SJSA1 (cell line): ENCODE data around the gene DNAJB14. TPM values are rescaled to one million over a fixed set of nuclear protein-coding genes. Genes with fewer than 3 reads are reported as not detected.

Source experiments
- DNase-seq, 2 experiments: peaks; one replicate each; pipeline ENCODE4 v3.0.0-alpha.2; 2015 to 2020; ENCODE audit warnings: low spot score in 2 of 2, low read depth in 1 of 2
- H3K27ac ChIP-seq: fragments of 250-450 bp; sonication (Bioruptor Pico); 2 replicates; pipeline ENCODE4 v1.5.1; 2020; ENCODE audit warnings: mild to moderate bottlenecking, moderate library complexity
- H3K27me3 ChIP-seq: fragments of 250-450 bp; sonication (Bioruptor Pico); replicated peaks from 2 replicates; pipeline ENCODE4 v1.5.1; 2020; ENCODE audit warnings: mild to moderate bottlenecking, moderate library complexity
- H3K36me3 ChIP-seq: fragments of 250-450 bp; sonication (Bioruptor Pico); 2 replicates; pipeline ENCODE4 v1.5.1; 2020; ENCODE audit warnings: mild to moderate bottlenecking
- H3K4me1 ChIP-seq: fragments of 250-450 bp; sonication (Bioruptor Pico); replicated peaks from 2 replicates; pipeline ENCODE4 v1.6.1; 2021; ENCODE audit warnings: mild to moderate bottlenecking
- H3K4me3 ChIP-seq: fragments of 250-450 bp; sonication (Bioruptor Pico); 2 replicates; pipeline ENCODE4 v1.5.1; 2020; ENCODE audit warnings: mild to moderate bottlenecking
- H3K9me3 ChIP-seq: fragments of 250-450 bp; sonication (Bioruptor Pico); replicated peaks from 2 replicates; pipeline ENCODE4 v1.5.1; 2020; ENCODE audit warnings: mild to moderate bottlenecking
- total RNA-seq: library from RNA; depleted of rRNA; stranded (reverse); fragments of >200 nt; shearing (Covaris generic); gene quantifications from 2 replicates; pipeline ENCODE4 v1.2.3, GENCODE V29; 2014

DNAJB14 gene
- total RNA-seq, 1 experiment from 2014 or later: 38.9 TPM

DNA sequence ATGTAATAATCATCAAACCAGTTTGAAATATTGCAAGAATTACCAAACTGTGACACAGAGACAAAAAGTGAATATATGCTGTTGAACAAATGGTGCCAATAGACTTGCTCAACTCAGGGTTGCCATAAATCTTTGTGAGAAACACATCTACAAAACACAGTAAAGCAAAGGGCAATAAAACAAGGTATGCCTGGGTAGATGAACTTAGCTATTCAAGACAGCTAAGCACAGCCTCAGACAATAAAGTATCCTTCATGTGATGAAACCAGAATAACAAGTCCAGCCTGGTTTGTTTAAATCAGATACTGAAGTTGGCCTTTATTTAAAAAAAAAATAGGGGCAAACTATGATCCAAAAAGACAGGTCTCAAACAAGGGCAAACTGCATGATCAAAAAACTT, 71.3 kb downstream of the DNAJB14 start:
- Histone ChIP-seq H3K4me1 (no peaks in the 10 kb centered on the region), H3K27me3 (no peaks in the 10 kb centered on the region), H3K27ac (no peak overlapping the region), H3K9me3 (no peaks in the 10 kb centered on the region; the same call in 1 of the 2 replicates), H3K36me3 (peaks cover 29% of the 10 kb centered on the region), H3K4me3 (no peak overlapping the region)
- DNase-seq: no peak

- Histone ChIP-seq H3K27me3 (no peaks in the 10 kb centered on the region), H3K4me3 (no peak overlapping the region), H3K27ac (no peak overlapping the region), H3K9me3 (no peaks in the 10 kb centered on the region; the same call in 1 of the 2 replicates), H3K36me3 (0 out of 2 replicates have a peak, but pooled peaks cover 7% of the 10 kb centered on the region), H3K4me1 (no peaks in the 10 kb centered on the region)
- no peak for DNase-seq
These were observed 73.8 kb downstream of the DNAJB14 start for GRCh38 chr4:99872570-99872969.

GRCh38 chr4:99868126-99868596, 78.3 kb downstream of the DNAJB14 start:
- H3K27ac ChIP-seq: no peak overlapping the region
- no peak overlapping the region for H3K4me3 ChIP-seq

DNA sequence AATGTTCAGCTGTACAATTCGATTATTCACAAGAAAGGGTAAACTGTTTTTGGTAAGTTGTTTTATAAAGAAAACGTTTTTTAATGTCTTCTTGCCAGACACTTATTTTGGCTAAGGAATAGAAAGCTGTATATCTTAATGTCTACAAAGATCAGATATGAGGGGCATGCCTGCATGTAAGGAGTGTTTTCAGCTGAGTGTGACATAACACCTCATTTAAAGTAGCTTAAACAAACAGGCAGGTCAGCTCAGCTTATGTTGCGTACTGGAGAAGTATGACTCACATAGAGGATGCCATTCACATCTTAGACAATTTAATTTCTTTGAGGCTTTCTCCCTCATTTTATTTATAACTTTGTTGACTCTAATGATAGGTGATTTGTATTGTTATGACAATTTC, 82.6 kb downstream of the DNAJB14 start:
- Histone ChIP-seq H3K27me3 (peaks cover 3% of the 10 kb centered on the region; the same call in 1 of the 2 replicates), H3K27ac (no peak overlapping the region), H3K4me1 (no peaks in the 10 kb centered on the region), H3K4me3 (no peak overlapping the region), H3K9me3 (no peaks in the 10 kb centered on the region), H3K36me3 (no peaks in the 10 kb centered on the region)
- no peak for DNase-seq

More at GRCh38 chr4:99868126-99868596, 78.3 kb downstream of the DNAJB14 start:
- peak in 1 of 2 experiments; percentile 28 for DNase-seq
- Histone ChIP-seq H3K27me3 (no peaks in the 10 kb centered on the region; the same call in 1 of the 2 replicates), H3K36me3 (no peaks in the 10 kb centered on the region), H3K9me3 (no peaks in the 10 kb centered on the region; the same call in 1 of the 2 replicates), H3K4me1 (no peaks in the 10 kb centered on the region)

GRCh38 chr4:99861120-99861905, 85.1 kb downstream of the DNAJB14 start:
- H3K27me3 ChIP-seq: peaks cover 3% of the 10 kb centered on the region; the same call in 1 of the 2 replicates
- H3K9me3 ChIP-seq: no peaks in the 10 kb centered on the region
- H3K27ac ChIP-seq: no peak overlapping the region
- no peaks in the 10 kb centered on the region for H3K36me3 ChIP-seq
- H3K4me1 ChIP-seq: no peaks in the 10 kb centered on the region
- DNase-seq: no peak
- no peak overlapping the region for H3K4me3 ChIP-seq

DNA sequence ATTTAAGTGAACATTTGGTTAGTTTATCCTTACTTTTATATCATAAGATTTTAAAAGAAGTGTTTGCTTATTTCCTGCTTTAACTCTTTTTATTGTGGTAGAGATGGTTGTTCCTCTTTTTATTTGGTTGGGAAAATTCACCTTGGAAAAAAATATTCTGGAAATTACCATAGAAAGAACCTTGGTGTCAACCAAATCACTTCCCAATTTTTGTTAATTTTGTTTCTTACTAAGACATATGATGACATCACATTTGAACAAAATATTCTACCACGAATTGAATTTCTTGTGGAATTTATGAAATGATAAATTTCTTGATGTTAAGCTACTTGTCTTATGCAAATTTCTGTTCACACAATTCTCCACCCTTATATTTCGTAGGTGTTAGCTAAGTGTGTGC, 85.9 kb downstream of the DNAJB14 start:
- no peaks in the 10 kb centered on the region for H3K9me3 ChIP-seq
- no peaks in the 10 kb centered on the region for H3K36me3 ChIP-seq
- no peak for DNase-seq
- H3K27me3 ChIP-seq: peaks cover 3% of the 10 kb centered on the region; the same call in 1 of the 2 replicates
- H3K27ac ChIP-seq: no peak overlapping the region
- H3K4me1 ChIP-seq: no peaks in the 10 kb centered on the region
- no peak overlapping the region for H3K4me3 ChIP-seq

DNA sequence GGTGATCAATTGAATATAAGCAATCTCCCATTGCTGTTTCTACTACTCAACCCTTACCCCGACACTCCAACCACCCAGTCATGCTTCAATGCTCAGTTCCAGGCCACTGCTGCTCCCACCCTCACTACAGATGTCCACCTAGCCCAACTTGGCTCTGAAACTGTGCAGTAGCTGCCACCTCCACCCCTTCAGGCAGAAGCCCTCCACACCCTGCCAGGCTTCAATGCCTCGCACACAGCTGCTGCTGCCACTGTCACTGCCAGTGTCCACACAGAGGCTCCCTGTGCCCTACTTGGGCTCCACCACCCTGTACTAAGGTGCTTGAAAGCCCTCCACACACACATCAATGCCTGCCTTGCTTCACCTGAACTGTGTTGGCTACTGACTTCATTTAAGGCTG, 86.8 kb downstream of the DNAJB14 start:
- H3K4me1 ChIP-seq: no peaks in the 10 kb centered on the region
- no peak for DNase-seq
- no peak overlapping the region for H3K4me3 ChIP-seq
- no peaks in the 10 kb centered on the region for H3K9me3 ChIP-seq
- H3K36me3 ChIP-seq: no peaks in the 10 kb centered on the region
- H3K27me3 ChIP-seq: 0 out of 2 replicates have a peak, but pooled peaks cover 3% of the 10 kb centered on the region
- no peak overlapping the region for H3K27ac ChIP-seq

GRCh38 chr4:99857307-99857706, 89.1 kb downstream of the DNAJB14 start:
- Histone ChIP-seq H3K4me3 (no peak overlapping the region), H3K4me1 (no peaks in the 10 kb centered on the region), H3K27ac (no peak overlapping the region), H3K9me3 (no peaks in the 10 kb centered on the region), H3K36me3 (no peaks in the 10 kb centered on the region), H3K27me3 (0 out of 2 replicates have a peak, but pooled peaks cover 3% of the 10 kb centered on the region)
- DNase-seq: no peak

DNA sequence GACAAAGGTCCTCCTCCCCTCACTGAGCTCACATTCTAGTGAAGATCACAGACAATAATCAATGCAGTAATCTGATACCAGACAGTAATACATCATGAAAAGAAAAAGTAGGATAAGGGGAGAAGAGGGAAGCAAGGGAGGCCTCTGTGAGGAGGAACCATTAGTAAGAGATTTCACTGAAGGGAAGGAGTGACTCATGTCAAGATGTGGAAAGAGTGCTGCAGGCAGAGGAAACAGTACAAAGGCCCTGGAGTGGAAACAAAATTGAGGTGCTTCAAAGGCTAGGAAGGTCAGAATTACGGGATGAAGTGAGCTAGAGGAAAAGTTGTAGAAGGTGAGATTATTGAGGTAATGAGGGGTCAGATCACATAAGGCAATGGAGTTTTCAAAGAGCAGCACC, 90.3 kb downstream of the DNAJB14 start:
- H3K27ac ChIP-seq: no peak overlapping the region
- 0 out of 2 replicates have a peak, but pooled peaks cover 3% of the 10 kb centered on the region for H3K27me3 ChIP-seq
- H3K36me3 ChIP-seq: no peaks in the 10 kb centered on the region
- no peaks in the 10 kb centered on the region for H3K4me1 ChIP-seq
- H3K9me3 ChIP-seq: no peaks in the 10 kb centered on the region
- no peak for DNase-seq
- H3K4me3 ChIP-seq: no peak overlapping the region

GRCh38 chr4:99855678-99856077, 90.7 kb downstream of the DNAJB14 start:
- H3K4me3 ChIP-seq: no peak overlapping the region
- no peak overlapping the region for H3K27ac ChIP-seq
- no peak for DNase-seq
- H3K9me3 ChIP-seq: no peaks in the 10 kb centered on the region
- no peaks in the 10 kb centered on the region for H3K36me3 ChIP-seq
- H3K27me3 ChIP-seq: 0 out of 2 replicates have a peak, but pooled peaks cover 1% of the 10 kb centered on the region
- H3K4me1 ChIP-seq: no peaks in the 10 kb centered on the region

DNA sequence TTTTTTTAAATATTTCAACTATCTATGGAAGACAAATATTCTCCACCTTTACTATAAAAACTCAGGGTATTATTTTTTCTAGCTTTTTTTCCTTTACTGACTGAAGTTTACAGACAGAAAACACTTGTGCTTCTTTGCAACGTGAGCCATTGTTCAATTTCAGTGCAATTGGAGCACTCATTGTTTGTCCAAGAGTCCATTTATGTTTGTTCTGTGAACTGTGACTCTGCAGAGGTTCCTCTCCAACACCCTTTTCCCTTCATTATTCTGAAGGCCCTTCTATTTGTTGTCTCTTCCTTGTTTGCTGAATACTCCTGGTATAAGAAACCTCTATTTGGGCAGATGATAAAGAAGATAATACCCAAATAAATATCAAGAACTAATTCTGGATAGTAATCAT, 92.4 kb downstream of the DNAJB14 start:
- no peaks in the 10 kb centered on the region for H3K4me1 ChIP-seq
- no peak overlapping the region for H3K27ac ChIP-seq
- no peaks in the 10 kb centered on the region for H3K36me3 ChIP-seq
- H3K4me3 ChIP-seq: no peak overlapping the region
- H3K9me3 ChIP-seq: no peaks in the 10 kb centered on the region
- DNase-seq: no peak
- no peaks in the 10 kb centered on the region for H3K27me3 ChIP-seq

DNA sequence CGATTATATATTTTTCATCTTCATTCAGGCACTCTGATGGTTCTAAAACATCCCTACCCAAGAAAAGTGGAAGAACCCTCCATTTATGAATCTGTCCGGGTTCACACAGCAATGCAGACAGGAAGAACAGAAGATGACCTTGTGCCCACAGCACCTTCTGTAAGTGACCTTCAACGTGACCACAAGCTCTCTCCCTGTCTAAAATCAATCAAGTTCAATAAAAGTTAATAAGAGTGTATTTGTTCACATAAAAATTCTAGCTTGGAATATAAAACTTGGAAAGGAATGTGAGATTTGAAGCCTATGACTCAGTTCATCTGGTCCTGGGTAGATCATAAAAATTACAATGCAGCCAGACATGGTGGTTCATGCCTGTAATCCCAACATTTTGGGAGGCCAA, 93.2 kb downstream of the DNAJB14 start:
- H3K36me3 ChIP-seq: no peaks in the 10 kb centered on the region
- no peaks in the 10 kb centered on the region for H3K4me1 ChIP-seq
- no peak overlapping the region for H3K4me3 ChIP-seq
- H3K27ac ChIP-seq: no peak overlapping the region
- H3K27me3 ChIP-seq: no peaks in the 10 kb centered on the region
- DNase-seq: no peak
- no peaks in the 10 kb centered on the region for H3K9me3 ChIP-seq

GRCh38 chr4:99852199-99852749, 94.1 kb downstream of the DNAJB14 start:
- Histone ChIP-seq H3K27me3 (no peaks in the 10 kb centered on the region), H3K36me3 (no peaks in the 10 kb centered on the region), H3K4me3 (no peak overlapping the region), H3K4me1 (no peaks in the 10 kb centered on the region), H3K27ac (no peak overlapping the region), H3K9me3 (no peaks in the 10 kb centered on the region)
- DNase-seq: no peak

DNA sequence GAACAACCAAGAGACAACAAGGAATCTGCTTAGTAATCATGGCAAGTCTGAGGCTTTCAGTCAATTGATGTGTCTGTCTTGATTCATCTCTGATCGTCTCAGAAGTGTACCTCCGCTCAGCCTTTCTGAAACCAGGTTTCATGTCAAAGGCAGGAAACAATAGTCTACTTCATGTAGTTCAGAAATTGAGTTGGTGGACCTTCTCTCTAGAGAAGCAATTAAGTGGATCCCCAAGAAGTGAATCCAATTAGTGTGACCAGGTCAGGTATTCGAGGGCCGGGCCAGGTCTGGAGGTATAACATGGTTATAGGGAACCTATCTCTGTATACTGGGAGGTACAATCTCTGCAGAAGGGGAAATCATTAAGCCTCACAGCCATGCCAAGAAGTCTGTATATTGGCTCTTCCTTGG, 97.8 kb downstream of the DNAJB14 start:
- no peaks in the 10 kb centered on the region for H3K36me3 ChIP-seq
- no peak for DNase-seq
- H3K27ac ChIP-seq: no peak overlapping the region
- no peaks in the 10 kb centered on the region for H3K9me3 ChIP-seq
- peaks cover 5% of the 10 kb centered on the region for H3K4me1 ChIP-seq
- no peaks in the 10 kb centered on the region for H3K27me3 ChIP-seq
- H3K4me3 ChIP-seq: no peak overlapping the region
